WI38 (cell line): ENCODE data around the gene XPNPEP2.

ENCODE experiments used
- H3K4me3 ChIP-seq: 2 replicates; pipeline ENCODE4 v1.5.1; 2011; ENCODE audit warnings: low read depth, mild to moderate bottlenecking, control low read depth, low read length
- TF ChIP-seq, protein P1 (sequence below): IDR thresholded peaks from 2 replicates; pipeline ENCODE4 v1.5.1; 2012; ENCODE audit warnings: low read depth, mild to moderate bottlenecking, control low read depth, low read length

The XPNPEP2 gene

DNA sequence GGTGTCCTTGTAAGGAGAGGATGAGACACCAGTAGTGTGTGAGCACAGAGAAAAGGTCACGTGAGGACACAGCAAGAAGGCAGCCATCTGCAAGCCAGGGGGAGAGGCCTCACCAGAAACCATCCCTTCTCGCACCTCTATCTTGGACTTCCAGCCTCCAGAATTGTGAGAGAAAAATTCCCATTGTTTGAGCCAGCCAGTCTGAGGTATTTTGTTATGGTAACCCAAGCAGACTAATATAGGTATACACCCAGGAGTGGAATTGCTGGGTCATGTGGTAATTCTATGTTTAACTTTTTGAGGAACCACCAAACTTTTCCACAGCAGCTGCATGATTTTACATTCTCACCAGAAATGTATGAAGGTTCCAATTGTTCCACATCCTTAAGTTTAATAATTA lies 79.3 kb downstream of the XPNPEP2 start:
- TF ChIP-seq, protein P1, sequence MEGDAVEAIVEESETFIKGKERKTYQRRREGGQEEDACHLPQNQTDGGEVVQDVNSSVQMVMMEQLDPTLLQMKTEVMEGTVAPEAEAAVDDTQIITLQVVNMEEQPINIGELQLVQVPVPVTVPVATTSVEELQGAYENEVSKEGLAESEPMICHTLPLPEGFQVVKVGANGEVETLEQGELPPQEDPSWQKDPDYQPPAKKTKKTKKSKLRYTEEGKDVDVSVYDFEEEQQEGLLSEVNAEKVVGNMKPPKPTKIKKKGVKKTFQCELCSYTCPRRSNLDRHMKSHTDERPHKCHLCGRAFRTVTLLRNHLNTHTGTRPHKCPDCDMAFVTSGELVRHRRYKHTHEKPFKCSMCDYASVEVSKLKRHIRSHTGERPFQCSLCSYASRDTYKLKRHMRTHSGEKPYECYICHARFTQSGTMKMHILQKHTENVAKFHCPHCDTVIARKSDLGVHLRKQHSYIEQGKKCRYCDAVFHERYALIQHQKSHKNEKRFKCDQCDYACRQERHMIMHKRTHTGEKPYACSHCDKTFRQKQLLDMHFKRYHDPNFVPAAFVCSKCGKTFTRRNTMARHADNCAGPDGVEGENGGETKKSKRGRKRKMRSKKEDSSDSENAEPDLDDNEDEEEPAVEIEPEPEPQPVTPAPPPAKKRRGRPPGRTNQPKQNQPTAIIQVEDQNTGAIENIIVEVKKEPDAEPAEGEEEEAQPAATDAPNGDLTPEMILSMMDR: no peak
- no peak overlapping the region for H3K4me3 ChIP-seq
